22Rv1 (cell line): ENCODE data around the gene WDFY3.

Experiments
- H3K27ac ChIP-seq: fragments of 450-650 bp; 2 replicates; pipeline ENCODE4 v1.5.1; 2017
- CTCF ChIP-seq: fragments of 450-650 bp; IDR thresholded peaks from 2 replicates; pipeline ENCODE4 v1.5.1; 2017; ENCODE audit warnings: mild to moderate bottlenecking
- ZFX ChIP-seq: fragments of 450-650 bp; IDR thresholded peaks from 2 replicates; pipeline ENCODE4 v1.6.1; 2017; ENCODE audit warnings: antibody characterized with exemption, borderline replicate concordance

The WDFY3 gene

GRCh38 chr4:84782517-84782916 is 184.0 kb downstream of the WDFY3 start:
- H3K27ac ChIP-seq: no peak overlapping the region
- no peak for TF ChIP-seq ZFX
- no peak for TF ChIP-seq CTCF

GRCh38 chr4:84780719-84781118 is 185.8 kb downstream of the WDFY3 start:
- TF ChIP-seq CTCF (no peak), ZFX (no peak)
- no peak overlapping the region for H3K27ac ChIP-seq

GRCh38 chr4:84778041-84778440 is 188.4 kb downstream of the WDFY3 start:
- TF ChIP-seq CTCF: no peak
- no peak for TF ChIP-seq ZFX
- H3K27ac ChIP-seq: no peak overlapping the region

GRCh38 chr4:84767168-84767567 is 199.3 kb downstream of the WDFY3 start:
- no peak for TF ChIP-seq CTCF
- no peak for TF ChIP-seq ZFX
- no peak overlapping the region for H3K27ac ChIP-seq

- H3K27ac ChIP-seq: no peak overlapping the region
- TF ChIP-seq ZFX (no peak), CTCF (no peak)
Observed at GRCh38 chr4:84753321-84753972, 213.0 kb downstream of the WDFY3 start.

GRCh38 chr4:84751707-84752106 is 214.8 kb downstream of the WDFY3 start:
- no peak overlapping the region for H3K27ac ChIP-seq
- TF ChIP-seq CTCF (no peak), ZFX (no peak)

GRCh38 chr4:84750960-84751283 is 215.6 kb downstream of the WDFY3 start:
- H3K27ac ChIP-seq: no peak overlapping the region
- TF ChIP-seq CTCF (no peak), ZFX (no peak)
